Cardiac muscle cell (in vitro differentiated cells and primary cell): ENCODE measurements around the gene POU2F2. TPM values are rescaled to one million over a fixed set of nuclear protein-coding genes. Genes with fewer than 3 reads are reported as not detected.
A peak's percentile ranks its signal among the peaks of the same experiment; 100 is the strongest.

ENCODE experiments used
- DNase-seq, 2 donors: peaks; one replicate each; pipeline versions ENCODE4 v3.0.0 to v3.0.0-alpha.2; 2010 to 2017; ENCODE audit warnings: low read depth in 1 of 2, low spot score in 1 of 2
- H3K27ac ChIP-seq: fragments of 200-600 bp; sonication (generic); 2 replicates; pipeline ENCODE4 v1.5.1; 2016
- H3K27me3 ChIP-seq: fragments of 200-600 bp; sonication (generic); 2 replicates; pipeline ENCODE4 v1.6.0; 2016; ENCODE audit warnings: control low read depth
- H3K36me3 ChIP-seq: fragments of 200-600 bp; sonication (generic); 2 replicates; pipeline ENCODE4 v1.5.1; 2016; ENCODE audit warnings: control low read depth
- H3K4me1 ChIP-seq: fragments of 200-600 bp; sonication (generic); 2 replicates; pipeline ENCODE4 v1.8.1; 2017; ENCODE audit warnings: low read depth, mild to moderate bottlenecking, mixed run types
- H3K4me3 ChIP-seq: fragments of 200-600 bp; sonication (generic); 2 replicates; pipeline ENCODE4 v1.5.1; 2016; ENCODE audit warnings: mild to moderate bottlenecking
- H3K9me3 ChIP-seq: fragments of 200-600 bp; sonication (generic); 2 replicates; pipeline ENCODE4 v1.5.1; 2017; ENCODE audit warnings: low read depth, mild to moderate bottlenecking, control low read depth
- CTCF ChIP-seq: IDR thresholded peaks from 2 replicates; pipeline ENCODE4 v1.5.1; 2012; ENCODE audit warnings: low read depth, mild to moderate bottlenecking, low read length
- polyA plus RNA-seq: library from polyadenylated mRNA; unstranded; fragments of >200 nt; fragmentation: Nextera tagmentation; extraction: Ambion mirVana; gene quantifications from 2 replicates; pipeline ENCODE4 v1.2.1, GENCODE V29; 2016
- total RNA-seq: library from RNA; depleted of rRNA; stranded (reverse); fragments of >200 nt; gene quantifications from 2 replicates; pipeline ENCODE4 v1.2.3, GENCODE V29; 2016

The POU2F2 gene
- total and polyA plus RNA-seq, 2 experiments from 2014 or later: 0.12 TPM; not detected in 1

GRCh38 chr19:42140125-42140754 is 8.0 kb upstream of the POU2F2 start:
- H3K27me3 ChIP-seq: peaks cover 5% of the 10 kb centered on the region
- no peak overlapping the region for H3K4me3 ChIP-seq
- no peaks in the 10 kb centered on the region for H3K36me3 ChIP-seq
- peak; percentile 84 to 91 for DNase-seq
- H3K27ac ChIP-seq: no peak overlapping the region
- peak; percentile 10 for TF ChIP-seq CTCF
- H3K9me3 ChIP-seq: no peaks in the 10 kb centered on the region
- no peaks in the 10 kb centered on the region for H3K4me1 ChIP-seq

- Histone ChIP-seq H3K27ac (no peak overlapping the region), H3K36me3 (no peaks in the 10 kb centered on the region), H3K9me3 (no peaks in the 10 kb centered on the region), H3K27me3 (peaks cover 51% of the 10 kb centered on the region), H3K4me1 (no peaks in the 10 kb centered on the region), H3K4me3 (no peak overlapping the region)
- no peak for TF ChIP-seq CTCF
- no peak for DNase-seq
These were observed 2.4 kb upstream of the POU2F2 start for GRCh38 chr19:42134535-42135070.

- Histone ChIP-seq H3K27ac (no peak overlapping the region), H3K27me3 (peaks cover 51% of the 10 kb centered on the region), H3K9me3 (no peaks in the 10 kb centered on the region), H3K4me3 (no peak overlapping the region), H3K36me3 (no peaks in the 10 kb centered on the region), H3K4me1 (no peaks in the 10 kb centered on the region)
- DNase-seq: peak; percentile 44 to 70
- peak; percentile 86 for TF ChIP-seq CTCF
These were observed 744 bp upstream of the POU2F2 start for GRCh38 chr19:42132851-42133528.

- Histone ChIP-seq H3K27me3 (peaks cover 51% of the 10 kb centered on the region), H3K9me3 (no peaks in the 10 kb centered on the region), H3K4me1 (no peaks in the 10 kb centered on the region), H3K27ac (no peak overlapping the region), H3K36me3 (no peaks in the 10 kb centered on the region), H3K4me3 (no peak overlapping the region)
- no peak for TF ChIP-seq CTCF
- no peak for DNase-seq
These were observed 857 bp downstream of the POU2F2 start for GRCh38 chr19:42131149-42132029.

DNA sequence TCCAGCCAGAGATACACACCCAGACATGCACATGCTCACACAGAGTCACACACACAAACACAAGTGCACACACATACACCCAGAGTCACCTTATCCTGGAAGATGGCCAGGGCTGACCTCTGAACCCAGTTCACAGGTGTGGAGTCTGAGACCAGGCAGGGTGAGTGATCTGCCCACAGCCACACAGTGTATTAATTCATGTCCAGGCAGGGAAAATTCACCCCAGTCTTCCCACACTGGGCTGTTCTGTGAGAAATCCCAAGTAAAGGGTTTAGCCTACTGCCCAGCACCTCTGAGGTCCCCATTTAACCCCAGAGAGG is 2.0 kb downstream of the POU2F2 start:
- no peak for TF ChIP-seq CTCF
- Histone ChIP-seq H3K4me3 (no peak overlapping the region), H3K27me3 (peaks cover 45% of the 10 kb centered on the region), H3K9me3 (no peaks in the 10 kb centered on the region), H3K27ac (no peak overlapping the region), H3K36me3 (no peaks in the 10 kb centered on the region), H3K4me1 (no peaks in the 10 kb centered on the region)
- DNase-seq: no peak
